Measurements from ENCODE around the gene MYO18B.

MYO18B gene

GRCh38 chr22:25770333-25770732 lies 28.3 kb downstream of the MYO18B start:
- H3K27me3 ChIP-seq (ENCODE audit: control insufficient read depth in 5 of 5, insufficient read depth in 4 of 5, low read length in 5 of 5) = peaks cover 0 to 4% (median 0%) of the 10 kb centered on the region in 5 donors
- no peak overlapping the region for H3K4me3 ChIP-seq (ENCODE audit: low read depth in 1 of 5, low read length in 5 of 5)
- peaks cover 6 to 22% (median 16%) of the 10 kb centered on the region in 5 donors for H3K9me3 ChIP-seq (ENCODE audit: control insufficient read depth in 5 of 5, low read length in 5 of 5)
- no peak overlapping the region for H3K27ac ChIP-seq (ENCODE audit: low read depth, low read length)
- no peak overlapping the region for H3K9ac ChIP-seq (ENCODE audit: low read length in 5 of 5)
- H3K4me1 ChIP-seq (ENCODE audit: control insufficient read depth in 5 of 5, insufficient read depth in 5 of 5, low read length in 5 of 5) = peaks cover 0 to 2% (median 0%) of the 10 kb centered on the region in 5 donors
- H3K36me3 ChIP-seq (ENCODE audit: control insufficient read depth in 5 of 5, insufficient read depth in 5 of 5, low read length in 5 of 5) = no peaks in the 10 kb centered on the region

- Histone ChIP-seq H3K27ac (ENCODE audit: low read depth, low read length) (no peak overlapping the region), H3K4me3 (ENCODE audit: low read depth in 1 of 5, low read length in 5 of 5) (no peak overlapping the region), H3K9ac (ENCODE audit: low read length in 5 of 5) (no peak overlapping the region), H3K27me3 (ENCODE audit: control insufficient read depth in 5 of 5, insufficient read depth in 4 of 5, low read length in 5 of 5) (peaks cover 0 to 4% (median 0%) of the 10 kb centered on the region in 5 donors), H3K9me3 (ENCODE audit: control insufficient read depth in 5 of 5, low read length in 5 of 5) (peaks cover 0 to 5% (median 2%) of the 10 kb centered on the region in 5 donors), H3K4me1 (ENCODE audit: control insufficient read depth in 5 of 5, insufficient read depth in 5 of 5, low read length in 5 of 5) (peaks cover 0 to 2% (median 0%) of the 10 kb centered on the region in 5 donors), H3K36me3 (ENCODE audit: control insufficient read depth in 5 of 5, insufficient read depth in 5 of 5, low read length in 5 of 5) (no peaks in the 10 kb centered on the region)
Measured at GRCh38 chr22:25772288-25772687, 30.3 kb downstream of the MYO18B start.

- Histone ChIP-seq H3K36me3 (ENCODE audit: control insufficient read depth in 5 of 5, insufficient read depth in 5 of 5, low read length in 5 of 5) (no peaks in the 10 kb centered on the region), H3K27me3 (ENCODE audit: control insufficient read depth in 5 of 5, insufficient read depth in 4 of 5, low read length in 5 of 5) (no peaks in the 10 kb centered on the region), H3K4me3 (ENCODE audit: low read depth in 1 of 5, low read length in 5 of 5) (no peak overlapping the region), H3K9me3 (ENCODE audit: control insufficient read depth in 5 of 5, low read length in 5 of 5) (no peaks in the 10 kb centered on the region), H3K4me1 (ENCODE audit: control insufficient read depth in 5 of 5, insufficient read depth in 5 of 5, low read length in 5 of 5) (peaks cover 0 to 2% (median 0%) of the 10 kb centered on the region in 5 donors), H3K27ac (ENCODE audit: low read depth, low read length) (no peak overlapping the region), H3K9ac (ENCODE audit: low read length in 5 of 5) (peak overlapping the region in 1 of 5 donors; percentile 41)
Measured at GRCh38 chr22:25774575-25775026, 32.6 kb downstream of the MYO18B start.

DNA sequence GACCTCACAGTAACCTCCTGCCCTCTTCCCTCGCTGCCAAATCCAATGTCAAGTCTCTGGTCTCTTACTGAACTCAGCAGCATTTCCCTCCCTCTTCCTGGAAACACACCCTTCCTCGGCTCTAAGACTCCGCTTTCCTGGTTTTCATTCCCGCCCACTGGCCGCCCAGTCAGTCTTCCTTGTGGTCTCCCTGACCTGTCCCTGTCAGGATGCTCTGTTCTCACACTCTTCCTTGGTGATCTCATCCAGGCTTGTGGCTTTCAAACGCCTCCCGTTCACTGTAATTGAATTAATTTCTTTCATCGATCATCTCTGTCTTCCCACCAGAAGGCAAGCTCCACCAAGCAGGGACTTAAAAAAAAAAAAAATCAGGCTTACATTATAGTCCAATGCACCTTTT lies 33.5 kb downstream of the MYO18B start:
- no peaks in the 10 kb centered on the region for H3K36me3 ChIP-seq (ENCODE audit: control insufficient read depth in 5 of 5, insufficient read depth in 5 of 5, low read length in 5 of 5)
- H3K27ac ChIP-seq (ENCODE audit: low read depth, low read length) = no peak overlapping the region
- H3K9ac ChIP-seq (ENCODE audit: low read length in 5 of 5) = peak overlapping the region in 1 of 5 donors; percentile 31
- no peak overlapping the region for H3K4me3 ChIP-seq (ENCODE audit: low read depth in 1 of 5, low read length in 5 of 5)
- no peaks in the 10 kb centered on the region for H3K9me3 ChIP-seq (ENCODE audit: control insufficient read depth in 5 of 5, low read length in 5 of 5)
- H3K27me3 ChIP-seq (ENCODE audit: control insufficient read depth in 5 of 5, insufficient read depth in 4 of 5, low read length in 5 of 5) = no peaks in the 10 kb centered on the region
- peaks cover 0 to 2% (median 0%) of the 10 kb centered on the region in 5 donors for H3K4me1 ChIP-seq (ENCODE audit: control insufficient read depth in 5 of 5, insufficient read depth in 5 of 5, low read length in 5 of 5)

DNA sequence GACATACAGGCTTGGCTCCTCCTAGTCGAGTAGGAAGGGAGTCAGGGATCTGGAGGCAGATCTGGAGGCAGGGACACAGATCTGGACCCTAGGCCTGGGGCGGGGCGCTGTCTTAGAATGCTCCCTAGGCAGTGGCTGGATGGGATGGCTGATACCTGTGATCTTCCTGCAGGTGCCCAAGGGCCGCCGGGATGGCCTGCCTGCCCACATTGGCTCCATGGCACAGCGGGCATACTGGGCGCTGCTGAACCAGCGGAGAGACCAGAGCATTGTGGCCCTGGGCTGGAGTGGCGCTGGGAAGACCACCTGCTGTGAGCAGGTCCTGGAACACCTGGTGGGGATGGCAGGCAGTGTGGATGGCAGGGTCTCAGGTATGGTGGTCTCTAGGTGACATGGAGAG lies 35.4 kb downstream of the MYO18B start:
- H3K27ac ChIP-seq (ENCODE audit: low read depth, low read length) = no peak overlapping the region
- no peaks in the 10 kb centered on the region for H3K36me3 ChIP-seq (ENCODE audit: control insufficient read depth in 5 of 5, insufficient read depth in 5 of 5, low read length in 5 of 5)
- H3K9me3 ChIP-seq (ENCODE audit: control insufficient read depth in 5 of 5, low read length in 5 of 5) = no peaks in the 10 kb centered on the region
- no peaks in the 10 kb centered on the region for H3K27me3 ChIP-seq (ENCODE audit: control insufficient read depth in 5 of 5, insufficient read depth in 4 of 5, low read length in 5 of 5)
- H3K4me1 ChIP-seq (ENCODE audit: control insufficient read depth in 5 of 5, insufficient read depth in 5 of 5, low read length in 5 of 5) = peaks cover 0 to 2% (median 0%) of the 10 kb centered on the region in 5 donors
- no peak overlapping the region for H3K9ac ChIP-seq (ENCODE audit: low read length in 5 of 5)
- H3K4me3 ChIP-seq (ENCODE audit: low read depth in 1 of 5, low read length in 5 of 5) = no peak overlapping the region

- no peaks in the 10 kb centered on the region for H3K9me3 ChIP-seq (ENCODE audit: control insufficient read depth in 5 of 5, low read length in 5 of 5)
- H3K27me3 ChIP-seq (ENCODE audit: control insufficient read depth in 5 of 5, insufficient read depth in 4 of 5, low read length in 5 of 5) = no peaks in the 10 kb centered on the region
- H3K9ac ChIP-seq (ENCODE audit: low read length in 5 of 5) = no peak overlapping the region
- H3K4me3 ChIP-seq (ENCODE audit: low read depth in 1 of 5, low read length in 5 of 5) = no peak overlapping the region
- peaks cover 0 to under 1% (median 0%) of the 10 kb centered on the region in 5 donors for H3K4me1 ChIP-seq (ENCODE audit: control insufficient read depth in 5 of 5, insufficient read depth in 5 of 5, low read length in 5 of 5)
- no peaks in the 10 kb centered on the region for H3K36me3 ChIP-seq (ENCODE audit: control insufficient read depth in 5 of 5, insufficient read depth in 5 of 5, low read length in 5 of 5)
- H3K27ac ChIP-seq (ENCODE audit: low read depth, low read length) = no peak overlapping the region
Measured at GRCh38 chr22:25777870-25778269, 35.9 kb downstream of the MYO18B start.

DNA sequence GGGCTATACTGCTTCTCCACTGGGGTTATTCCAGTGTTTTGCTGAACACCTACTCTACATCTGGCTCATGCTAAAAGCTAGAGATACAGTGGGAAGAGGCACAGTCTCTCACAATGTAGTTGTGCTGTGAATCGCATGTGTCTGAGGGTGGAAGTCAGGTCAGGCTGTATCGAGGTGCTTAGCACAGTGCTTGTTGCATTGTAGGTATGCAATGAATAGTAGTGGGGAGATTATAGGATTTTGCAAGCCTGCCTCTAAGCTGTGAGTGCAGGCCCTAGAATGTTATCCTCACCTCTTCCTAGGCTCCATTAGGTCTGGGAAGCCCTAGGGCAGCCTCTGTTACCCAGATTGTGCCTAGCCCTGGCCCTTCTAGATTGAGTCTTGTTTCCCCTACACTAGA lies 37.4 kb downstream of the MYO18B start:
- no peaks in the 10 kb centered on the region for H3K9me3 ChIP-seq (ENCODE audit: control insufficient read depth in 5 of 5, low read length in 5 of 5)
- no peak overlapping the region for H3K27ac ChIP-seq (ENCODE audit: low read depth, low read length)
- H3K36me3 ChIP-seq (ENCODE audit: control insufficient read depth in 5 of 5, insufficient read depth in 5 of 5, low read length in 5 of 5) = no peaks in the 10 kb centered on the region
- no peaks in the 10 kb centered on the region for H3K4me1 ChIP-seq (ENCODE audit: control insufficient read depth in 5 of 5, insufficient read depth in 5 of 5, low read length in 5 of 5)
- H3K4me3 ChIP-seq (ENCODE audit: low read depth in 1 of 5, low read length in 5 of 5) = no peak overlapping the region
- no peaks in the 10 kb centered on the region for H3K27me3 ChIP-seq (ENCODE audit: control insufficient read depth in 5 of 5, insufficient read depth in 4 of 5, low read length in 5 of 5)
- no peak overlapping the region for H3K9ac ChIP-seq (ENCODE audit: low read length in 5 of 5)

DNA sequence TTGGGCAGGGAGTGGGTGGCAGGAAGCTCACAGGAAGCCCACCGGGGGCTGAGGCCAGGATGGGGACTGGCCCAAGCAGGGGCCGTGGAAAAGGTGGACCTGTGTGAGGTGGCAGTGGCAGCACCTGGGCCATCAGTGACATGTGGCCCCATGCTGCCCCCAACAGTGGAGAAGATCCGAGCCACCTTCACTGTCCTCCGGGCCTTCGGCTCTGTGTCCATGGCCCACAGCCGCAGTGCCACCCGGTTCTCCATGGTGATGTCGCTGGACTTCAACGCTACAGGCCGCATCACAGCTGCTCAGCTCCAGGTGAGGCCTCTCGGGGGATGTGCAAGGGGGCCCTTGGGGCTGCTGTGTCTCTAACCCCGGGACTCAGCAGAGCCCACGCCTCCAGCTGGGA lies 37.9 kb downstream of the MYO18B start:
- Histone ChIP-seq H3K9ac (ENCODE audit: low read length in 5 of 5) (no peak overlapping the region), H3K9me3 (ENCODE audit: control insufficient read depth in 5 of 5, low read length in 5 of 5) (no peaks in the 10 kb centered on the region), H3K4me1 (ENCODE audit: control insufficient read depth in 5 of 5, insufficient read depth in 5 of 5, low read length in 5 of 5) (no peaks in the 10 kb centered on the region), H3K36me3 (ENCODE audit: control insufficient read depth in 5 of 5, insufficient read depth in 5 of 5, low read length in 5 of 5) (no peaks in the 10 kb centered on the region), H3K27me3 (ENCODE audit: control insufficient read depth in 5 of 5, insufficient read depth in 4 of 5, low read length in 5 of 5) (no peaks in the 10 kb centered on the region), H3K27ac (ENCODE audit: low read depth, low read length) (no peak overlapping the region), H3K4me3 (ENCODE audit: low read depth in 1 of 5, low read length in 5 of 5) (no peak overlapping the region)

DNA sequence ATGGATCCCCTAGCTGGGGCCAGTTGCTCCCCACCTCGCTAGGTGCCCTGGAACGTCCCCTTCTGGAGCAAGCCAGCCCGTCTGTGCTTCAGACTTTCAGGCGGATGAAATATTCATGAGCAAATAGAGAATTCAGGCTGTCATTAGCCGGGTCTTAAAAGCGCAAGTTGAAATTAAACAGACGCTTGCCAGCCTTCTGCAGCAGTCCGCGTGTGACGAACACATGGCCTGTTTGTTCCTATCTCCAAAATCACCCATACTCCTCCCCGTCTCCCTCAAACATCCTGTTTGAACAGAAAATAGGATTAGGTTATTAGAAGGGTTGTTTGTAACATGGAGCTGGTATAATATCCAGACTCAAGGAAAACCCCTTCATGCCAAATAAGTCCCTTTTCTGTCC lies 38.7 kb downstream of the MYO18B start:
- Histone ChIP-seq H3K4me1 (ENCODE audit: control insufficient read depth in 5 of 5, insufficient read depth in 5 of 5, low read length in 5 of 5) (no peaks in the 10 kb centered on the region), H3K9me3 (ENCODE audit: control insufficient read depth in 5 of 5, low read length in 5 of 5) (no peaks in the 10 kb centered on the region), H3K27ac (ENCODE audit: low read depth, low read length) (no peak overlapping the region), H3K4me3 (ENCODE audit: low read depth in 1 of 5, low read length in 5 of 5) (no peak overlapping the region), H3K9ac (ENCODE audit: low read length in 5 of 5) (no peak overlapping the region), H3K27me3 (ENCODE audit: control insufficient read depth in 5 of 5, insufficient read depth in 4 of 5, low read length in 5 of 5) (no peaks in the 10 kb centered on the region), H3K36me3 (ENCODE audit: control insufficient read depth in 5 of 5, insufficient read depth in 5 of 5, low read length in 5 of 5) (no peaks in the 10 kb centered on the region)

DNA sequence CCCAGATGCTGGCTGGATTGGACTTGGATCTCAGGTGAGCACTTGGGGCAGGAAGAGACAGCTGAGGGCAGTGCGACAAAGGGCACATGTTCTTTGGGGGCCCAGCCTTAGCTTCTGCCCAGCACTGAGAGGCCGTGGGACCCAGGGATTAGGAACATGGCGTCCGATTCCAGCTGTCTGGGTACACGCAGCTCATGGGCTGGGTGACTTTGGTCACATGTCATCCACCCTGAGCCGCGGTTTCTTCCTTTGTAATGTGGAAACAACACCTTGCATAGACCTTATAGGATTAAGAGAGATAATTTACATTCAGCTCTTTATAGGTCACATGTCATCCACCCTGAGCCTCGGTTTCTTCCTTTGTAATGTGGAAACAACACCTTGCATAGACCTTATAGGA lies 39.8 kb downstream of the MYO18B start:
- Histone ChIP-seq H3K9ac (ENCODE audit: low read length in 5 of 5) (no peak overlapping the region), H3K27me3 (ENCODE audit: control insufficient read depth in 5 of 5, insufficient read depth in 4 of 5, low read length in 5 of 5) (no peaks in the 10 kb centered on the region), H3K9me3 (ENCODE audit: control insufficient read depth in 5 of 5, low read length in 5 of 5) (no peaks in the 10 kb centered on the region), H3K27ac (ENCODE audit: low read depth, low read length) (no peak overlapping the region), H3K36me3 (ENCODE audit: control insufficient read depth in 5 of 5, insufficient read depth in 5 of 5, low read length in 5 of 5) (no peaks in the 10 kb centered on the region), H3K4me3 (ENCODE audit: low read depth in 1 of 5, low read length in 5 of 5) (no peak overlapping the region), H3K4me1 (ENCODE audit: control insufficient read depth in 5 of 5, insufficient read depth in 5 of 5, low read length in 5 of 5) (no peaks in the 10 kb centered on the region)

- Histone ChIP-seq H3K27ac (ENCODE audit: low read depth, low read length) (no peak overlapping the region), H3K4me3 (ENCODE audit: low read depth in 1 of 5, low read length in 5 of 5) (no peak overlapping the region), H3K36me3 (ENCODE audit: control insufficient read depth in 5 of 5, insufficient read depth in 5 of 5, low read length in 5 of 5) (no peaks in the 10 kb centered on the region)
Measured at GRCh38 chr22:25782831-25783230, 40.8 kb downstream of the MYO18B start.

More at GRCh38 chr22:25782831-25783230, 40.8 kb downstream of the MYO18B start:
- Histone ChIP-seq H3K9ac (ENCODE audit: low read length in 5 of 5) (no peak overlapping the region), H3K27me3 (ENCODE audit: control insufficient read depth in 5 of 5, insufficient read depth in 4 of 5, low read length in 5 of 5) (no peaks in the 10 kb centered on the region), H3K4me1 (ENCODE audit: control insufficient read depth in 5 of 5, insufficient read depth in 5 of 5, low read length in 5 of 5) (no peaks in the 10 kb centered on the region), H3K9me3 (ENCODE audit: control insufficient read depth in 5 of 5, low read length in 5 of 5) (no peaks in the 10 kb centered on the region)
